DND-41 (cell line): ENCODE measurements around the gene LGALSL.

Experiments used
- ATAC-seq: fragments of 200-7000 bp; cut with Tn5 transposase; 3 replicates; pipeline ENCODE4 v1.9.1; 2021; ENCODE audit warnings: low read depth; ENCODE audit not compliant: insufficient read depth
- DNase-seq: peaks from one replicate; pipeline ENCODE4 v3.0.0-alpha.2; 2020
- H2AFZ ChIP-seq: 2 replicates; pipeline ENCODE4 v1.6.0; 2012; ENCODE audit warnings: low read depth, low read length
- H3K27ac ChIP-seq: 2 replicates; pipeline ENCODE4 v1.5.1; 2012; ENCODE audit warnings: low read length, inconsistent platforms
- H3K27me3 ChIP-seq: fragments of 200-600 bp; sonication (generic); 2 replicates; pipeline ENCODE4 v1.6.0; 2012; ENCODE audit warnings: low read length, mild to moderate bottlenecking, inconsistent platforms; ENCODE audit not compliant: insufficient read depth, poor library complexity
- H3K36me3 ChIP-seq: 2 replicates; pipeline ENCODE4 v1.5.1; 2012; ENCODE audit warnings: low read length, inconsistent platforms; ENCODE audit not compliant: insufficient read depth
- H3K4me1 ChIP-seq: 2 replicates; pipeline ENCODE4 v1.5.1; 2012; ENCODE audit warnings: mild to moderate bottlenecking, low read length; ENCODE audit not compliant: insufficient read depth
- H3K4me2 ChIP-seq: 2 replicates; pipeline ENCODE4 v1.6.0; 2012; ENCODE audit warnings: mild to moderate bottlenecking, moderate library complexity, low read length, inconsistent platforms; ENCODE audit not compliant: insufficient read depth
- H3K4me3 ChIP-seq, 2 experiments: fragments of 200-600 bp in 1 of 2; shearing (Covaris generic) in 1 of 2; 2 replicates each; pipeline ENCODE4 v1.5.1; 2012 to 2016; ENCODE audit warnings: inconsistent platforms in 2 of 2, low read length in 2 of 2, mild to moderate bottlenecking in 2 of 2, low read depth in 1 of 2, moderate library complexity in 1 of 2
- H3K79me2 ChIP-seq: 2 replicates; pipeline ENCODE4 v1.6.0; 2012; ENCODE audit warnings: low read length, inconsistent platforms; ENCODE audit not compliant: insufficient read depth
- H3K9ac ChIP-seq: 2 replicates; pipeline ENCODE4 v1.6.0; 2012; ENCODE audit warnings: low read depth, mild to moderate bottlenecking, inconsistent platforms, low read length, moderate library complexity
- H3K9me3 ChIP-seq: 2 replicates; pipeline ENCODE4 v1.5.1; 2012; ENCODE audit warnings: low read length, moderate library complexity, mild to moderate bottlenecking, inconsistent platforms; ENCODE audit not compliant: insufficient read depth, severe bottlenecking
- H4K20me1 ChIP-seq: 2 replicates; pipeline ENCODE4 v1.6.0; 2012; ENCODE audit warnings: low read length; ENCODE audit not compliant: insufficient read depth
- EZH2 ChIP-seq: IDR thresholded peaks from 3 replicates; pipeline ENCODE4 v1.6.1; 2012; ENCODE audit warnings: borderline replicate concordance, low read depth, mild to moderate bottlenecking, moderate library complexity, low read length, inconsistent platforms; ENCODE audit not compliant: severe bottlenecking
- TF ChIP-seq, protein P1 (sequence below): IDR thresholded peaks from 2 replicates; pipeline ENCODE4 v1.5.1; 2012; ENCODE audit warnings: borderline replicate concordance, low read length, moderate library complexity, mild to moderate bottlenecking; ENCODE audit not compliant: poor library complexity, severe bottlenecking; ENCODE audit errors: extremely low read depth

LGALSL gene

DNA sequence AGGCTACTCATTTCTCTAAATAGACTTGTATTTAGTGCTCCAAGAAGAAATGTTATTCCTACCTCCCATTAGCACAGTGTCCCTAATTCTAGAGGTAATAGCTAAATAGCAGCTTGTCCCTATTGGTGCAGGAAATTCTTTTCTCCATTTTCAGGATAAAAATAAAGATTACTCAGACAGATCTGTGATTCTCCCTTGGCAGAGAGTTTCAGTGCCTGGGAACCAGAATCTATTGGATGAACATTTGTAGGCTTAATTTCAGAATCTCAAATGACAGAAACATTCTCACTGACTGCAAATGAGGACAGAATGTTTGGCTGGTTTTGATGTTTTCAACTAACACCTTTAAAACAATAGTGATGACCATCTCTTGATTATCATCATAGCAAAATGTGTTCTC lies 33.3 kb upstream of the LGALSL start:
- Histone ChIP-seq H3K4me1 (no peaks in the 10 kb centered on the region), H3K9ac (no peak overlapping the region), H3K79me2 (no peaks in the 10 kb centered on the region), H3K36me3 (no peaks in the 10 kb centered on the region), H3K4me2 (no peak overlapping the region), H3K9me3 (no peaks in the 10 kb centered on the region), H2AFZ (no peak overlapping the region), H3K27ac (no peak overlapping the region), H3K4me3 (no peak overlapping the region), H4K20me1 (no peaks in the 10 kb centered on the region), H3K27me3 (peaks cover 29% of the 10 kb centered on the region)
- ATAC-seq (no peak), DNase-seq (no peak)
- no peak for TF ChIP-seq EZH2
- TF ChIP-seq, protein P1, sequence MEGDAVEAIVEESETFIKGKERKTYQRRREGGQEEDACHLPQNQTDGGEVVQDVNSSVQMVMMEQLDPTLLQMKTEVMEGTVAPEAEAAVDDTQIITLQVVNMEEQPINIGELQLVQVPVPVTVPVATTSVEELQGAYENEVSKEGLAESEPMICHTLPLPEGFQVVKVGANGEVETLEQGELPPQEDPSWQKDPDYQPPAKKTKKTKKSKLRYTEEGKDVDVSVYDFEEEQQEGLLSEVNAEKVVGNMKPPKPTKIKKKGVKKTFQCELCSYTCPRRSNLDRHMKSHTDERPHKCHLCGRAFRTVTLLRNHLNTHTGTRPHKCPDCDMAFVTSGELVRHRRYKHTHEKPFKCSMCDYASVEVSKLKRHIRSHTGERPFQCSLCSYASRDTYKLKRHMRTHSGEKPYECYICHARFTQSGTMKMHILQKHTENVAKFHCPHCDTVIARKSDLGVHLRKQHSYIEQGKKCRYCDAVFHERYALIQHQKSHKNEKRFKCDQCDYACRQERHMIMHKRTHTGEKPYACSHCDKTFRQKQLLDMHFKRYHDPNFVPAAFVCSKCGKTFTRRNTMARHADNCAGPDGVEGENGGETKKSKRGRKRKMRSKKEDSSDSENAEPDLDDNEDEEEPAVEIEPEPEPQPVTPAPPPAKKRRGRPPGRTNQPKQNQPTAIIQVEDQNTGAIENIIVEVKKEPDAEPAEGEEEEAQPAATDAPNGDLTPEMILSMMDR: no peak

DNA sequence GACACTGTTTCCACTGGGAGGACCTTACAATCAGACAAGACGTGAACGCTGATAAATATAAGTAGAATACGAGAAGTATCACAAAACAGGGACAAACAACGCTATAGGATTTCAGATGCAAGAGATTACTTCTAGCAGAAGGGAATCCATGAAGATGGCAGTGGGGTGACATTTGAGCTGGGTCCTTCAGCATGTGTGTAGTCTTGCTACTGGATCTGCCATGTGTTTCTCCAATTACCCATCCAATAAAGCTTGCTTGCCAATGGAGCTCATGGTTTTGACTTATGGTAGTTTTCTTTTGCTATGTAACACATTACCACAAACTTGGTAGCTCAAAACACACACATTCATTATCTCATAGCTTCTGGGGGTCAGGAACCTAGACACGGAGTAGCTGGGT lies 32.8 kb upstream of the LGALSL start:
- ATAC-seq (no peak), DNase-seq (no peak)
- Histone ChIP-seq H4K20me1 (no peaks in the 10 kb centered on the region), H3K4me3 (no peak overlapping the region), H3K36me3 (no peaks in the 10 kb centered on the region), H3K9ac (no peak overlapping the region), H2AFZ (no peak overlapping the region), H3K4me1 (no peaks in the 10 kb centered on the region), H3K79me2 (no peaks in the 10 kb centered on the region), H3K9me3 (no peaks in the 10 kb centered on the region), H3K27me3 (peaks cover 29% of the 10 kb centered on the region), H3K27ac (no peak overlapping the region), H3K4me2 (no peak overlapping the region)
- TF ChIP-seq, protein P1: no peak
- TF ChIP-seq EZH2: no peak

DNA sequence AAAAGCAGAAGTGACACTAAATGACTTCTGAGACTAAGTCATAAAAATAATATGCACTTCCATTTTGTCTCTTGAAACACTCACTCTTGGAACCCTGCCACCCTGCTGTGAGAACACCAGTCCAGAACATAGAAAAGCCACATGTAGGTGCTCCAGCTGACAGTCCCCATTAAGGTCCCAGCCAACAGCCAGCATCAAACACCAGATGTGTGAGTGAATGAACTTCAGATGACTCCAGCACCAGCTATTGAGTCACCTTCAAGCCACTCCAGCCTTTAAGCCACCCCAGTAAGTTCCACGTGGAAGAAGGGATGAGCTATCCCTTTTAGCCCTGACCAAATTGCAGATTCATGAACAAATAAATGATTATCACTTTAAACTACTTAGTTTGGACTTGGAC lies 31.5 kb upstream of the LGALSL start:
- Histone ChIP-seq H3K4me1 (no peaks in the 10 kb centered on the region), H2AFZ (no peak overlapping the region), H3K27me3 (peaks cover 27% of the 10 kb centered on the region), H4K20me1 (no peaks in the 10 kb centered on the region), H3K4me2 (no peak overlapping the region), H3K9ac (no peak overlapping the region), H3K4me3 (no peak overlapping the region), H3K79me2 (no peaks in the 10 kb centered on the region), H3K27ac (no peak overlapping the region), H3K9me3 (no peaks in the 10 kb centered on the region), H3K36me3 (no peaks in the 10 kb centered on the region)
- no peak for DNase-seq
- TF ChIP-seq EZH2: no peak
- TF ChIP-seq, protein P1: no peak
- ATAC-seq: no peak

DNA sequence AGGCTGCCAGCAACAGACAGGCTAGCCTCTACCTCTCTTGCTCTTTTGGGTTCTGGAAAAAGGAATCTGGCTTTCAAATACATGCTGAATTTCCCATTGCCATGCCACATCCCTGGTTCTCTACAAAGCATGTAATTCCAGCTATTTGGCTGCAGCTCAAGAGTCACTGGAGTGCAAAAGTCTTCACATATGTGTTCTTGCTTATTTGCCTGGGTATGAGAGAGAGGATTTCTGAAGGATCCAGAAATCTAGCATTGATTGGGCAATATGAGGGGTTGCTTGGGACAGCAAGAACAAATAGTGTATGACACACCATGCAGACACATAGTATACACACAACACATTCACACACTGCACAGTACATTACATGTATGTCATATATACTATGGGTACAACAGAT lies 30.7 kb upstream of the LGALSL start:
- no peaks in the 10 kb centered on the region for H3K4me1 ChIP-seq
- no peaks in the 10 kb centered on the region for H3K9me3 ChIP-seq
- H3K27me3 ChIP-seq: peaks cover 21% of the 10 kb centered on the region
- no peak overlapping the region for H3K4me2 ChIP-seq
- DNase-seq (no peak), ATAC-seq (no peak)
- H3K36me3 ChIP-seq: no peaks in the 10 kb centered on the region
- no peaks in the 10 kb centered on the region for H3K79me2 ChIP-seq
- H3K27ac ChIP-seq: no peak overlapping the region
- no peak overlapping the region for H3K9ac ChIP-seq
- no peak overlapping the region for H2AFZ ChIP-seq
- H3K4me3 ChIP-seq: no peak overlapping the region
- TF ChIP-seq, protein P1: no peak
- no peak for TF ChIP-seq EZH2
- H4K20me1 ChIP-seq: no peaks in the 10 kb centered on the region
